ENCODE data around the gene SLC10A4. TPM values are rescaled to one million over a fixed set of nuclear protein-coding genes. Genes with fewer than 3 reads are reported as not detected.

The SLC10A4 gene
- total and polyA plus RNA-seq, 2 of the 8 experiments (the other 6 are each of a cell fraction or from before 2014, with no cell fraction given) = 4.5 to 5.6 TPM

DNA sequence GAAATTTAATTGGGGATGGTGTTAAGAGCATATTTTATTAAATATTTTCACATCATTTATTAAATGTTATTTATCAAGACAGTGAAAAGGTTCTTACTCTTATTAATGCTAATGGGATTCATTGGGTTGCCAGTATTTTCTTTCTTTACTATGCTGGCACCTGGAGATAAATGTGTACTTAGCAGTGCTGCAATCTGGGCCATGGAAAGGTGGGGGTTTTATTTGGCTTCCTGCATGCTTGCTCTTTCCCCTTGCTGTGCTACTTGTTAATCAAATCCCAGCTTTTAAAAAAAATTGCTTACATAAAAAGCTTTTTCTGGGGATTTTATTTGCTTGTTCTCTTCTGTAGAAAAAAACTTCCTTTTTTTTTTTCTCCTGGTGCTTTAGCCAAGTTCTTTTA lies 55.2 kb downstream of the SLC10A4 start (continued):
- TF ChIP-seq KDM1A (IDR thresholded peaks at IDR 0.05; ENCODE audit: borderline replicate concordance, low read length) (no peak), RBBP5 (IDR thresholded peaks at IDR 0.05; ENCODE audit: borderline replicate concordance, low read depth, low read length) (no peak), JUN (IDR thresholded peaks at IDR 0.05; ENCODE audit: low read depth, low read length) (no peak), POLR2AphosphoS5 (IDR thresholded peaks at IDR 0.05; ENCODE audit: low read depth, low read length) (no peak), CHD1 (IDR thresholded peaks at IDR 0.05; ENCODE audit: low read depth, low read length) (no peak), ASH2L (IDR thresholded peaks at IDR 0.05; ENCODE audit: low read length) (no peak), BACH1 (IDR thresholded peaks at IDR 0.05; ENCODE audit: low read length) (no peak), TBP (IDR thresholded peaks at IDR 0.05; ENCODE audit: low read depth, low read length) (no peak), TEAD4 (IDR thresholded peaks at IDR 0.05; ENCODE audit: low read depth, low read length) (no peak), CBX8 (IDR thresholded peaks at IDR 0.05; ENCODE audit: borderline replicate concordance, low read depth, low read length) (no peak), CHD2 (IDR thresholded peaks at IDR 0.05; ENCODE audit: low read length) (no peak)
- TF ChIP-seq, protein P1, sequence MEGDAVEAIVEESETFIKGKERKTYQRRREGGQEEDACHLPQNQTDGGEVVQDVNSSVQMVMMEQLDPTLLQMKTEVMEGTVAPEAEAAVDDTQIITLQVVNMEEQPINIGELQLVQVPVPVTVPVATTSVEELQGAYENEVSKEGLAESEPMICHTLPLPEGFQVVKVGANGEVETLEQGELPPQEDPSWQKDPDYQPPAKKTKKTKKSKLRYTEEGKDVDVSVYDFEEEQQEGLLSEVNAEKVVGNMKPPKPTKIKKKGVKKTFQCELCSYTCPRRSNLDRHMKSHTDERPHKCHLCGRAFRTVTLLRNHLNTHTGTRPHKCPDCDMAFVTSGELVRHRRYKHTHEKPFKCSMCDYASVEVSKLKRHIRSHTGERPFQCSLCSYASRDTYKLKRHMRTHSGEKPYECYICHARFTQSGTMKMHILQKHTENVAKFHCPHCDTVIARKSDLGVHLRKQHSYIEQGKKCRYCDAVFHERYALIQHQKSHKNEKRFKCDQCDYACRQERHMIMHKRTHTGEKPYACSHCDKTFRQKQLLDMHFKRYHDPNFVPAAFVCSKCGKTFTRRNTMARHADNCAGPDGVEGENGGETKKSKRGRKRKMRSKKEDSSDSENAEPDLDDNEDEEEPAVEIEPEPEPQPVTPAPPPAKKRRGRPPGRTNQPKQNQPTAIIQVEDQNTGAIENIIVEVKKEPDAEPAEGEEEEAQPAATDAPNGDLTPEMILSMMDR (IDR thresholded peaks at IDR 0.05; ENCODE audit: control extremely low read depth in 1 of 3, insufficient read depth in 1 of 3, low read depth in 1 of 3, low read length in 3 of 3) = no peak
- TF ChIP-seq, protein P2, sequence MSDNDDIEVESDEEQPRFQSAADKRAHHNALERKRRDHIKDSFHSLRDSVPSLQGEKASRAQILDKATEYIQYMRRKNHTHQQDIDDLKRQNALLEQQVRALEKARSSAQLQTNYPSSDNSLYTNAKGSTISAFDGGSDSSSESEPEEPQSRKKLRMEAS (IDR thresholded peaks at IDR 0.05) = no peak

Other genes with a start within 250 kb of the SLC10A4 start
- 1.8 and 2.3 TPM in 2 replicates for gene TEC, start 213.5 kb upstream of the SLC10A4 start, total RNA-seq (2021; fragmentation: NEBNext Ultra II Directional; extraction: Animal tissue kit (Norgen Biotek cat#: 25700))
- 0.38 and 0.73 TPM in 2 replicates for gene TEC, start 213.5 kb upstream of the SLC10A4 start, polyA plus RNA-seq (2011; rRNA removed)
- 40.0 and 42.2 TPM in 2 replicates for gene SLAIN2, start 141.8 kb upstream of the SLC10A4 start, total RNA-seq (2021; fragmentation: NEBNext Ultra II Directional; extraction: Animal tissue kit (Norgen Biotek cat#: 25700))
- 6.6 and 8.2 TPM in 2 replicates for gene SLAIN2, start 141.8 kb upstream of the SLC10A4 start, polyA plus RNA-seq (2011; rRNA removed)
- 0.36 and 0.78 TPM in 2 replicates for gene ZAR1, start 6.9 kb downstream of the SLC10A4 start, total RNA-seq (2021; fragmentation: NEBNext Ultra II Directional; extraction: Animal tissue kit (Norgen Biotek cat#: 25700))
- gene ZAR1, start 6.9 kb downstream of the SLC10A4 start, polyA plus RNA-seq (2011; rRNA removed) = 0.33 and 0.35 TPM in 2 replicates